HT-29 (cell line): ENCODE measurements around the gene SLC2A1. TPM values are rescaled to one million over a fixed set of nuclear protein-coding genes. Genes with fewer than 3 reads are reported as not detected.

Experiments
- DNase-seq: peaks from one replicate; pipeline ENCODE4 v3.0.0-alpha.2; 2015; ENCODE audit warnings: low spot score
- total RNA-seq: library from RNA; depleted of rRNA; stranded (reverse); fragments of >200 nt; shearing (Covaris generic); gene quantifications from 2 replicates; pipeline ENCODE4 v1.2.3, GENCODE V29; 2014; rRNA removed

Gene SLC2A1
- total RNA-seq: 916 and 965 TPM in 2 replicates

GRCh38 chr1:42958488-42959319, at the start of gene SLC2A1:
Gene SLC2A1, minus strand, starts transcription at chr1:42958868. Its CDS starts 217 bp downstream, at chr1:42958651.
- DNase-seq: peak; percentile 95

DNA sequence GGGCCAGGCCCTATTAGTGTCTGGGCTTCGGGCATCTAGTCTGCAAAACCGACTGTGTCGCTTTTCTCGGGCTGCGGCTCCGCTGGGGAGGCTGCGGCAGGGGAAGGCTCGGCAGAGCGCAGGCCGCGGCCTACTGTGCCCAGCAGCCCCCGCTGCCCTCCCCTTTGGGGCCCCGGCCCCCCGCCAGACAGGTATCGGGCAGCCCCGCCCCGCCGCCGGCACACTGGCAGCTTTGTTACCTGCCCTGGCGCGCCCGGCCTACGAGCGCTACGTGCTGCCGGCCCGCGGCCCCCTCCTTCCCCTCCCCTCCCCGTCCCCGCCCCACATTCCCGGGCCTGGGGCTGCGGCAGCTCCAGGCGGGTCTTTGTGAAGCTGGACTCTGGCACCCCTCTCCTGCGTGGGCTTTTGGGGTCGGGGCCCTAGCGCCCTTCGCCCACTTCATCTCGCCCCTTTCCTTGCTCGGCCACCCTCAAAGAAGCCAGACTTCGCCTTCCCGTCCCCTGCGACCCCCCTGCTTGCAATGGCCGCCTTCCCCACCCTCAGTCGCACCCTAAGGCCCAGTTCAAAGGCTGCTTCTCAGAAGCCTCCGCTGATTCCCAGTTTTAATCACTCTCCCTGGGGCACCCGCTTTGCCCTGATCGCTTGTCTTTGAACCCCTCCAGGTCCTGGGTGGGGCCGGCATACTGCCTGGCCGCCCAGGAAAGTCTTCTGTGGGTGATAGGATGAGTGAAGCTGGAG, 48.9 kb upstream of the SLC2A1 start:
- DNase-seq: peak; percentile 86

DNA sequence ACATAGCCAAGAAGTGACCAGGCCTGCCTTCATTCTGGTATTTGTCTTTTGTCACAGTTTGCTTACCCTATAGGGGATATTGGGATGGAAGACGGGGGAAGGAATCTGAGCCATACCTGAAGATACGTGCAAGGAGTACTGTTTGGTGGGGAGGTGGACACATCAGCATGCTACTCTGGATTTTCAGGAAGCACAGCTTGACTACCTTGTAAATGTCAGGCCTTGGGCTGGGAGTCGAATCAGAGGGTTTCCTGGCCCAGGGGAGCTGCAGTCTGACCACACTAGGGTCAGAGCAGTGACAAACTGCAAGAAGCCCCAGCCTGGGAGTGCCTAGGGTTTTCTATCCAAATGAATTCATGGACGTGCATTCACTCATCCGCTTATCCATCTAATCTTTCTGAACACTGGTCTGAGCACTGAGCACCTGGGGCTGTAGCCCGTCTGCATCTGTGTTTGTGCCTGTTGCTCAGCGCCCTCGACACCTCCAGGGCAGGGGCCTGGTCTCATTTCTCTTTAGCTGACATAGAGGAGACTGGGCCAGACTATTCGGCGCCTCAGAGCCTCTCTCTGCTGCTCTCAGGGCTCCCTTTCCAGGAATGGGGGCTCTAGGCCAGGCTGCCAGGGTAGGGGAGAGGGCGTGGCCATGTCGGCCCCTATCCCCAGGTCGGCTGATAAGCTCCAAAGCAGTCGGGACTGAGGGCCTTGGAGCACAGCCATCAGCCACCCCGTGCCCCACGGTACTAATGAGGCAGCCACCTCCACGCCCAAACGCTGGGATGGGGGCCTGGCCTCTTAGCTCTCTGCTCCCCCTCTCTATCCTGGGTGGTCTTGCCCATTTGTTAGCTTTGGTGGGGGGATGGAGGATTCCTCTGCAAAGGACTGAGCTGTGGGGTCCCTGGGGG, 47.0 kb upstream of the SLC2A1 start:
- no peak for DNase-seq

- DNase-seq: no peak
These were observed 46.2 kb upstream of the SLC2A1 start for GRCh38 chr1:43004587-43005459.

GRCh38 chr1:43002766-43003165, 44.1 kb upstream of the SLC2A1 start:
- DNase-seq: no peak

GRCh38 chr1:43002116-43002515, 43.4 kb upstream of the SLC2A1 start:
- DNase-seq: no peak

GRCh38 chr1:43001434-43001833, 42.8 kb upstream of the SLC2A1 start:
- no peak for DNase-seq

DNA sequence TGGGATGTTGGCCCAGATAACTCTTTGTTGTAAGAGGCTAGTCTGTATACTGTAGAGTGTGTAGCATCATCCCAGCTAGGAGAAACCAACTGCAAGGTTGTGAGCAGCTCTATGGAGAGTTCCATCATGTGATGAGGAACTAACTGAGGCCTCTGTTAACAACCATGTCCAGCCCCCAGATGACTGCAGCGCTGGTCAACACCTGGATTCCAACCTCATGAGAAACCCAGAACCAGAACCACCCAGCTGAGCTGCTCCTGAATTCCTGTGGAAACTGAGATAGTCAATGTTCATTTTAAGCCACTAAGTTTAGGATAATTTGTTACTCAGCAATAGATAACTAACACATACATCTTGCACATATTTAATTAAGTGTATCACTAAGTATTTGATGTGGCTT, 41.6 kb upstream of the SLC2A1 start:
- DNase-seq: no peak

DNA sequence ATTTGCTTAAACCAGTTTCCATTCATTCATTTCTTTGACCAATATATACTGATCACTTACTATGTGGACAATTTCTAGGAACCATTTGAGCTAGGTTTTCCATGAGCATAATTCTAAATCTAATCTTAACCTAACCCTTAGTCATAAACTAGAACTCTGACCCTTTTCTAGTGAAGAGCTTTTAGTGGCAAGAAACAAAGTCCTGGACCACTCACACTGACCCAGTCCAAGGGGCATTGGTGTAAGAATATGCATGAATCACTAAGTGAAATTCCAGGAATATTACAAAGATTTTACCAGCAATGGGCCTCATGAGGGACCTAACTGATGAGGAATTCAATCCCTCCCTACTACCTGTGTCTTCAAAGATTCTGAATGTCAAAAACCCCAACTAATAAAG, 40.6 kb upstream of the SLC2A1 start:
- no peak for DNase-seq

- DNase-seq: no peak
These were observed 39.7 kb upstream of the SLC2A1 start for GRCh38 chr1:42998386-42998785.

DNA sequence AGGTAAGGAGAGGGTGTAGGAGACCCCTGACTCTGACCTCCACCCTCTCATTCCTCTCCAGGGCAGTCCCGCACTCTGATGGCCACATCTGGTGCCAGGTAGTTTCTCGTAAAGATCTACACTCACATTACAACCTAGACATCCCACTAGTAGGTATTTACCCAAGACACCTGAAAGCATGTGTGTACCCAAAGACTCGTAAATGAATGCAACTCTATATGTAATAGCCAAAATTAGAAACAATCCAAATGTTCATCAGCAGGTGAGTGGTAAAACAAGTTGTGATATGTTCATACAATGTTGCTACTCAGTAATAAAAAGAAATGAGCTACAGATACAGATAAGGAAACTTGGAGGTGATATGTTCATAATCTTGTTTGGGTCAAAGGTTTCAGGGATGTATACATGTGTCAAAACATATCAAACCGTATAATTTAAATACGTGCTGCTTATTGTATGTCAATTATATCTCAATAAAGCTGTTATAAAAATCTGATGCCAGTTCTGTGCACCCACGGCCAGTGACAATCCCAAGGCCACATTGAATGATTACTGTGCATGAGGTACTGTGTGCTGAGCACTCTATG, 37.8 kb upstream of the SLC2A1 start:
- DNase-seq: peak; percentile 36

- DNase-seq: no peak
These were observed 35.0 kb upstream of the SLC2A1 start for GRCh38 chr1:42993502-42994136.

DNA sequence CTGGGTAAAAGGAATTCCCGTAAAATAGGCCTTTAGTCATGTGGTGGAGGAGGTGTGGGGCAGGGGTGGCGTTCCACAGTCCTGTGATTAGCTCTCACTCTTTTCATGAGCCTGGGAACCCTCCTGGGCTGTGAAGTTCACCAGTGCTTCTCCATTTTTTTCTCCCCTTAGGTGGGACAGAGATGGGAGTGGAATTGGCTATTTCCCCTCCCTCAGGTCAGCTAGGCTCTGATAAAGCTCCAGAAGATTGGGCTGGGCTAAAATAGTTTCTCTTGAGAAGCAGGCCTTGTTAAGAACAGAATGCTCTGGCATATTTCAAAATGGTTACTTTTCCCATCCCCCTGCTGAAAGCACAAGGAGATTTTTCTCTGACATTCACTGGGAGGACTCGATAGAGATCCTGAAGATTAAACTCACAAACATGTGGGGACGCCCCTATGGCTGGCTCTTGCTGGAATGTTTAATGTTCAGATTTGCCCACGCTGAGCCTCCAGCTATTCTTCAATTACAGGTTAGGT, 33.4 kb upstream of the SLC2A1 start:
- peak; percentile 49 for DNase-seq

DNA sequence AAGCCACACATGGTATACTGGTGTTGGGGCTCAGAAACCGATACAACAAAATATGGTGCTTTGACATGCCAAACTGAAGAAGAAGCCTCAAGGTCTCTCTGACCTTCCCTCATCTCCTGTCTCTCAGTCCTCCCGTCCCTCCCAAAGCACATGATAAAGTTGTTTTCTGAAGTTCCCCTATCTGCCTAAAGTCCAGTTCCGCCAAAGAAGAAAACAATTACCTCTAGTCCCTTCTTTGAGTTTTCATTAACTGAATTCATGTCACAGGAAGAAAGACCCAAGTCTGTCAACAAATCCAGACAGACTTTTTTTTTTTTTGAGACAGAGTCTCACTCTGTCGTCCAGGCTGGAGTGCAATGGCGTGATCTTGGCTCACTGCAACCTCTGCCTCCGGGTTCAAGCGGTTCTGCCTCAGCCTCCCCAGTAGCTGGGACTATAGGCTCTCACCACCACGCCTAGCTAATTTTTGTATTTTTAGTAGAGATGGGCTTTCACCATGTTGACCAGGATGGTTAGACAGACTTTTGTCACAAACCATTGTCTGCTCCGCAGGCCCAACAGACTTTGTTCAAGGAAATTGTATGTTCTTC, 32.2 kb upstream of the SLC2A1 start:
- no peak for DNase-seq

DNA sequence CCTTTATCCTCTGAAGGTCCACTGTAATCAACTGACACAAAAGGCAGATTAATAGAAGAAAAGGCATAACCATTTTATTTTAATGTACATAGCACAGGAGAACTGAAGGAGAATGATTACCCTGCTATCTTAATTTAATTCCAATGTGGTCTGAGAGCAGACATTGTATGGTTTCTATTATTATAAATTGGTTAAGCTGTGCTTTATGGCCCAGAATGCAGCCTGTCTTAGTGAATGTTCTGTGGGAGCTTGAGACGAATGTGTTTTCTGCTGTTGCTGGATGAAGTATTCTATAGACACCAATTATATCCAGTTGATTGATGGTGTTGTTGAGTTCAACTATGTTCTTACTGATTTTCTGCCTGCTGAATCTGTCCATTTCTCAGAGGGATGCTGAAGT, 25.0 kb upstream of the SLC2A1 start:
- no peak for DNase-seq

- no peak for DNase-seq
These were observed 24.6 kb upstream of the SLC2A1 start for GRCh38 chr1:42983253-42983652.

- DNase-seq: no peak
These were observed 24.0 kb upstream of the SLC2A1 start for GRCh38 chr1:42982641-42983040.

GRCh38 chr1:42981871-42982270, 23.2 kb upstream of the SLC2A1 start:
- DNase-seq: no peak

- no peak for DNase-seq
These were observed 22.7 kb upstream of the SLC2A1 start for GRCh38 chr1:42981255-42981805.
